Glomerular endothelial cell (primary cell): ENCODE data around the gene MYO18B. TPM values are rescaled to one million over a fixed set of nuclear protein-coding genes. Genes with fewer than 3 reads are reported as not detected.

Experiments used
- DNase-seq: peaks from one replicate; pipeline ENCODE4 v3.0.0-alpha.2; 2011; ENCODE audit warnings: low read depth, low spot score; ENCODE audit errors: extremely low read depth
- total RNA-seq: library from RNA; depleted of rRNA; stranded (reverse); fragments of >200 nt; gene quantifications from 2 replicates; pipeline ENCODE4 v1.2.3, GENCODE V29; 2015

Gene MYO18B
- total RNA-seq, 1 donor from 2014 or later = 0.12 TPM

GRCh38 chr22:26072621-26073020, 330.6 kb downstream of the MYO18B start:
- DNase-seq = no peak

DNA sequence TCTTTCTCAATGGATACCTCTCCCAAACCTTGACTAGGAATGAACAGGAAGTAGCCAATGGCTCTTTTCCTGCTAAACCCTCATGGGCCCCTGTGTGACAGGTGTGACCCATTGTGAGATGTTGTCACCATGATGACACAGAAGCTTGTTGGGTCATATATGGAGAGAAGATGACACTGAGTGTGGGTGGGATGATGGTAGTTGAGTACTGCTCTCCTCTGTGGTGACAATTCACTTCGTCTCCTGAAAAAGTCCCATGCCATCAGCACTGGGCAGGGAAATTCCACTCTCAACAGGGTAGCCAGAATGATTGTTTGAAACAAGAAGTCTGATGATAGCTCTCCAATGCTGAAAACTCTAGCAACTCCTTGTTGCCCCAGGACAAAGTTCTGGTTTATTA, 333.3 kb downstream of the MYO18B start:
- no peak for DNase-seq

DNA sequence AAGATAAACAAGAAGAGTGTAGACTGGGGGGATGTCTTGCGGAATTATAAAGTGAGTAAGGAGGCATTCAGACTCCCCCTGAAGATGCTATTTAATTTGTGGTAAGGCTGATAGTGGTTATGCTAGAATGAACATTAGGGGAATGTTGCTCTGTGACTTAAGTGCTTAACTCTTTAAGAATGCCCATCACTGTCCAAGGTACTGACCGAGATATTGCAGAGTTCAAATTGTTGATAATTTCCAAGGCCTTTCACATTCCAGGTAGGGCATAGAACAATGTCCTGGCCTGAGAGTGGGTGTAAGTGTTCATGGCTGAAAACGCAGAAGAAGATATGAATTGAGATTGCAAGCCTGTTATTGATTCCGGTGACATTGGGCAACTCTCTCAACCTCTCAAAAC, 337.0 kb downstream of the MYO18B start:
- DNase-seq = no peak

Other genes starting within 250 kb of the MYO18B start
- 0.53 and 0.76 TPM in 2 replicates for gene GRK3, start 177.5 kb upstream of the MYO18B start, total RNA-seq